Gastrocnemius medialis (tissue), 4 donors: Measurements from ENCODE around the gene SAMD11.

Experiments used
- CTCF ChIP-seq, 5 experiments: fragments of 450-650 bp in 3 of 5; fragments of 200-600 bp in 2 of 5; sonication (generic) in 2 of 5; IDR thresholded peaks in 4 of 5; conservative IDR thresholded peaks in 1 of 5; 1 replicate in 4 of 5; 2 replicates in 1 of 5; pipeline ENCODE4 v1.5.1; 2016 to 2019; ENCODE audit warnings: antibody characterized with exemption in 5 of 5, mild to moderate bottlenecking in 3 of 5, moderate library complexity in 3 of 5
- POLR2A ChIP-seq, 2 donors: fragments of 450-650 bp; IDR thresholded peaks; one replicate each; pipeline ENCODE4 v1.6.1; 2017; ENCODE audit warnings: antibody characterized with exemption in 2 of 2, mild to moderate bottlenecking in 2 of 2, moderate library complexity in 2 of 2

GRCh38 chr1:950881-951280, 27.2 kb downstream of the SAMD11 start:
- TF ChIP-seq POLR2A (IDR thresholded peaks at IDR 0.05) (no peak), CTCF (IDR thresholded peaks at IDR 0.05 in 4 of 5, conservative IDR thresholded peaks at IDR 0.05 in 1 of 5) (no peak)
